Right ventricle myocardium superior (tissue), 1 donor: ENCODE results near the gene IGF2R. TPM values are rescaled to one million over a fixed set of nuclear protein-coding genes. Genes with fewer than 3 reads are reported as not detected.

Source experiments
- total RNA-seq: library from RNA; stranded (reverse); fragmentation: NEBNext Ultra II Directional; extraction: Animal tissue kit (Norgen Biotek cat#: 25700); gene quantifications from one replicate; pipeline ENCODE4 v1.2.1, GENCODE V29; 2021
- donor health status: DM: no; HTN: yes; CAD: no; lungs with severe emphysema.

Gene IGF2R
- total RNA-seq, 1 donor from 2014 or later: 68.4 TPM

Other genes starting within 250 kb of the IGF2R start
- 40.1 TPM for gene WTAP, start 241.6 kb upstream of the IGF2R start, total RNA-seq
- 4.1 TPM for gene ACAT2, start 207.0 kb upstream of the IGF2R start, total RNA-seq
- gene TCP1, start 179.5 kb upstream of the IGF2R start, total RNA-seq: 159 TPM
- gene MRPL18, start 178.6 kb upstream of the IGF2R start, total RNA-seq: 64.1 TPM
- gene PNLDC1, start 168.8 kb upstream of the IGF2R start, total RNA-seq: not detected
- not detected for gene MAS1, start 78.1 kb upstream of the IGF2R start, total RNA-seq
- 0.35 TPM for gene SLC22A1, start 152.7 kb downstream of the IGF2R start, total RNA-seq